GM21576 (cell line): ENCODE results near the gene PPP1R14C.
"Not testable (repeated sequence)": the region's sequence is repeated elsewhere in the genome, so short reads cannot be mapped to it uniquely, and the experiment has no call there.

Experiments used
- ATAC-seq: cut with Tn5 transposase; IDR thresholded peaks from one replicate; pipeline ENCODE4 v1.9.1; 2021; ENCODE audit warnings: mild to moderate bottlenecking, moderate library complexity; ENCODE audit not compliant: unreplicated experiment

PPP1R14C gene

DNA sequence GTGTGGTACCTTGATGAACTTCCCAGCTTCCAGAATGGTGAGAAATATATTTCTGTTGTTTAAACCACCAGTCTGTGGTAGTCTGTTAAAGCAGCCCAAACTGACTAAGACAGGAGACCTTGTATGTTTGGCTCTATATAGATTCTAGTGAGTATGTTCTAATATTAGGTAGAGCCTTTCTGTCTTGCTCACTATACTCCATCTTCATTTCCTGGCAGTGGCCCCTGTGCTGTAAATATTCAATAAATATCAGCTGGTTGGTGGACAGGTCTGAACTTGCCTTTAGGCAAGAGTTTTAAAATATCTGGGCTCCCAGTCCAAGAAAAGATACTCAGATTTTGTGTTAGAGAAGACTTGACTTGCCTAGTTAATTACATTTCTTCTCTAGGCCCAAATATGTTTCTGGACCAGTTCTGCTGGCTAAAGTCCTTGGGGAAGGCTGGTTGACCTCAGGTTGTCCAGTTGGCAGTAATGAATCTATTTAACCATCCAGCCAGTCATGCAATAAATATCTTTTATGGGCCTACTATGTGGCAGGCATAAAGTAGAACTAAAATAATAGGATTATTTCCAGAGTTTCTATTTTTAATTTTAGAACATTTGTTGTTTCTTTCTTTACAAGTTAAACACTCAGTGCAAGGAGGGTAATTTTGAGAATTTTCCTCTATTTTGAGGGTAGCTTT lies 22.3 kb downstream of the PPP1R14C start:
- ATAC-seq = no peak

- ATAC-seq = no peak
Measured at GRCh38 chr6:150167479-150167873, 24.6 kb downstream of the PPP1R14C start.

- ATAC-seq = no peak
Measured at GRCh38 chr6:150169181-150169580, 26.3 kb downstream of the PPP1R14C start.

GRCh38 chr6:150169609-150170008 lies 26.8 kb downstream of the PPP1R14C start:
- ATAC-seq = no peak

DNA sequence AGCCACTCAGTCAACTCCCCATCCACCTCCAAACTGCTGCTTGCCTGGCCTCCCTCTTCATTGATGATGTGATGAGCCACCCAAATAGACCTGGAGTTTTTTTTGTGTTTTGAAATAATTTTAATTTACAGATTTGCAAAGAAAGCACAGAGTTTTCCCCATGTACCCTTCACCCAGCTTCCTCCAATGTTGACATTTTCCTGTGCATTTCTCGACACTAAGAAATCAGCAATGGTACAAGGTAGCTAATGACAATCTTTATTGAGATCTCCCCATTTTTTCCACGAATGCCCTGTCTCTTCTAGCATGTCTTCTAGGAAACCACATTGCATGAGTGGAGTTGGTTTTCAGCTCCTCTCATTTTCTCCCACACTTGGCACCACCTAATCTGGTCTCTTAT lies 30.1 kb downstream of the PPP1R14C start:
- no peak for ATAC-seq

GRCh38 chr6:150175586-150176151 lies 32.8 kb downstream of the PPP1R14C start:
- no peak for ATAC-seq

DNA sequence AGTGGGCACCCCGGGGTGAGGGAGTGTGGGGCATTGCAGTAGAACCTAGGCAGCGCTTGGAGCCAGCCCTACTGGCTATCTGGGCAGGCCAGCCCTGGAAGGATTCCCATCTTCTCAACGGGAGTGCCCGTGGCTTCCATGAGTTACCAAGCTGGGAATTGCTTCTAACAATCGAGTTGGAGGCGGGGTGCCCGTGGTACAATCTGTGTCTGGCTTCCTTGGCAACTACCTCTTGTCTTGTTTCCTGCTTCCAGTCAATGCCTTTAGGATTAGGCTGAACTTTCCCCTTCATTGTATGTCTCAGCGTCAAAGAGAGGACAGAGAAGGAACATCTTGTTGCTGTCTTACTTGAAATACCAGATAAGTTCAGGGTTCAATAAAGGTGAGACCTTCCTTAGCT lies 33.3 kb downstream of the PPP1R14C start:
- no peak for ATAC-seq

- no peak for ATAC-seq
Measured at GRCh38 chr6:150176659-150177058, 33.8 kb downstream of the PPP1R14C start.

DNA sequence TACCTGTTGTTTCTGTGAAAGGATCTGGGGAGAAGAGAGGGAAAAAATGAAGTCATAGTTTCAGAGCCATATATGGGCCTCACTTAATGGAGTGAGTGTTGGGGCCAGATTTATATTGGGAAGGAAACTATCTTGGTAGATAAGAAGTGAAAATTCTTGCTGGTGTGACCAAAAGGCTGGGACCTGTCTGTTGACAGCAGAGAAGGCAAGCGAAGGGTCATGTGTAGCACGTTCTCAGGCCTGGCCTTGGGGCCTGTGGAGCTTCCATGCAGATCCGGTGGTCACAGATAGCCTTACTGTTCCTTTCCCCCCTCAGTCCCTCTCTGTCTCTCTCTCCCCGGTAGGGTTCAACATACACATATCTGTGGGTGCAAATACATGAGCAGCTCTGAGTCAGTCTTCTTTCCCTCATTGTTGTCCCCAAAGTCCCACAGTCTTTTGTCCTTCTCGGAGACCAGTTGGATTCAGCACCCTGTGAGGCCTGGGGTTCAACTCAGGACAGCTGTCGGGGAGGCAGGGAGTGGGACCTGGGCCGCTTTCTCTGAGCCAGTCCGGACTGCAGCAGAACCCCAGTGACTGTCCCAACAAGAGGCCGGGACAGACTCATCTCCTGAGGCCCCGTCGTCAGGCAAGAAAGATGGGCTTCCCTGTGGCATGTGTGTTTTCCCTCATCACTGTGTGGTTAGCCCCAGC lies 34.6 kb downstream of the PPP1R14C start:
- no peak for ATAC-seq

DNA sequence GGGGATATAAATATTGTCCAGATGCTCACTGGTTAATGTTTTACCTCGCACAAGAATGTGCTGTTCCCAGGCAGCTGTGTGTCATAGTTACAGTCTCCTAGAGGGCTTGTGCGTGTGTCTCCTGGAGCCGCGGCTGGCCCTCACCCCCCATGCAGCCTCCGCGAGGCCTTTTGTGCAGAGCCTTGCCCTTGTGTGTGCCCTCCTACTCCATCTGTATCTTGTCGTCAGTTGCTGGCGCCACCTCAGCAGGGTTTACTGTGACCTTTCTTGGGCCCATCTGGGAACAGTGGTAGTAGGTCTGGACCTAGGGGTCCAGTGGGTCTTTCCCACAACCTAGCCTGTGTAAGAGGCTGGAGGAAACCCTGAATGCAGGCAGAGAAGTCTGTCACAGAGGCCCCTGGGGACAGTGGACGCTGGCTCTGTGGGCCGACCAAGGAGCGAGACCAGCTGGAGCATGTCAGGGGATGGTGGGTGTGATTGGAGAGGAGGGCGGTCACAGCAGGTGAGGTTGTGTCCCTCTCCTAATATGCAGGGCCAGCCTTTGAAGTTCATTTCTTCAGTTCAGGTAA lies 35.2 kb downstream of the PPP1R14C start:
- no peak for ATAC-seq

DNA sequence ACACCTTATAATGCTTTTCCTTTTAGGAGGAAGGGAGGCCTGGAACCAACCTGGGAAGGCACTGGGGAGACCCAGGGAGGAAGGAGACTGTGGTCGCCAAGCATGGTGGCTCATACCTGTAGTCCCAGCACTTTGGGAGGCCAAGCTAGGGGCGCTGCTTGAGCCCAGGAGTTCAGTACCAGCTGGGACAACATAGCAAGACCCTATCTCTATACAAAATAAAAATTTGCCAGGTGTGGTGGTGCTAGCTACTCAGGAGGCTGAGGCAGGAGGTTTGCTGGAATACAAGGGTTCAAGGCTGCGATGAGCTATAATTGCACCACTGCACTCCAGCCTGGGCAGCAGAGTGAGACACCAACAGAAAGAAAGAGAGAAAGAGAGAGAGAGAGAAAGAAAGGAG lies 36.2 kb downstream of the PPP1R14C start:
- ATAC-seq = no peak

GRCh38 chr6:150179907-150180424 lies 37.1 kb downstream of the PPP1R14C start:
- not testable (repeated sequence) for ATAC-seq

DNA sequence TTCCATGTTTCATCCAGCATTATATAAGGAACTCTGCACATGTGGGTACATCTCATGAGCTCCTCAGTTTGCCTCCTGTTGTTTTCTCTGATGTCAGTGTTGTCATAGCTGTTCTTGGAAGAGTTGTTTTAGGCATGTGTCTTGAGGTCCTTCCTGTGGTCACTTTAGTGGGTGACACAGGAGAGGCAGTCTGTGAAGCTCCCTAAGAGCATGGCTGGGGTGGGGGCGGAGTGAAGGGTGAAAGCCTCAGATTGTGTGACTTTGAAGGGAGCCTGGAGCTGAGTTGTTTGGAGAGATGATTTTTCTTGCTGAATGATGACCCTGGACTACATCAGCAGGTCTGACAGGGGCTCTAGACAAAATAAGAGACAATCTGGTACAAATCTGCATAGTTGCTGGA lies 37.7 kb downstream of the PPP1R14C start:
- no peak for ATAC-seq

- no peak for ATAC-seq
Measured at GRCh38 chr6:150182460-150183078, 39.7 kb downstream of the PPP1R14C start.

GRCh38 chr6:150183105-150183504 lies 40.3 kb downstream of the PPP1R14C start:
- ATAC-seq = no peak

GRCh38 chr6:150183966-150184365 lies 41.1 kb downstream of the PPP1R14C start:
- ATAC-seq = no peak

DNA sequence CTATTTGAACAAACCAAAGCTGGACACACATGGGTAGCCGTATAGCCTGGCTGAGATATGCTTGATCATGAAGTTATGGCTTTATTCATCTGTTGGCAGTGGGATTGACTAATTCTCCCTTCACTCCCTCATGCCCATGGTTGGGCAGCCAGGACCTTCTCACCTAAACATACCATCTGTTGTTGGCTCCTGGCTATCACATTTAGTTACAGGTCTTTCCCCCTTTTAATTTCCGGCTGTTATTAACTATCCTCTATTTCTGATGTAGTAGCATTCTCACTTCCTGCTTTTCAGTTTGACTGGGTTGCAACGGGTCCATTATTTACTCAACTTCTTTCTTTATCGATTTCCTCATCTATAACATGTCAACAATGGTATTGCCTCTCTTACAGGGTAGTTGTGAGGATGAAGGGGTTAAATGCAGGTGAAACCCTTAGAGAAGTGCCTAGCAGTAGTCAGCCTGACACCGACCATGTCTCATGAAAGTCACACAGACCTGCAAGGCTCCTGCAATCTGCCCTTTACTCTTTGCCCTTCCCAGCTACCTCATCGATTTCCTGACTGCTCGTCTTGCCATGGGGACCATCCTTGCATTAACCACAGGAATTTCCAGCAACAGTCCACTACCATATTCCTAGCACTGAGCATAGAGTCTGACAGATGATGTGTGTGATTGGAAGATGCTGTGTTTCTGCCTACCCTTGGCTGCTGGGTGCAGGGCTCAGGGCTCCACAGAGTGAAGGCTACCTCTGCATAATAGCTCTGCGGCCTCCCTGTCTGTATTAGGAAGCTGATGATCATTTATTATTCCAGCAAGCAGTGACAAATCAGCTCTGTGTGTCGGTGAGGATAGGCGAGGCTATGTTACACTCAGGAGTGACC lies 42.2 kb downstream of the PPP1R14C start:
- no peak for ATAC-seq

DNA sequence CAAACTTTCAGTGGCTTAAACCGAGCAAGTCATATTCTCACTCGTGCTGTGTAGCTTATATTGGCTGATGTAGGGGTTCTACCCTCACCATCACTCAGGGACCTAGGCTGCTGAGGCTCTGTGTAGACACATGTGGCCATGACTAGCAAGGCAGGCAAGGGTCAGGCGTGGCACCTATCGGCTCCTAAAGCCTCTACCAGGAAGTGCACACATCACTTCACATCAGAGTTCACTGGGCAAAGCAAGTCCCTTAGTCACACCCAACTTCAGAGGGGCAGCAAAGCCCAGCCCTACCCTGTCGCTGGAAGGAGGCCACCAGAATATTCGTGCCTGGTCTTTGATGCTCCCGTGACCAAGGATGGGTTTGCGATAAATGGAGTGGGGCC lies 42.9 kb downstream of the PPP1R14C start:
- ATAC-seq = no peak

GRCh38 chr6:150186129-150186898 lies 43.5 kb downstream of the PPP1R14C start:
- no peak for ATAC-seq

- ATAC-seq = not testable (repeated sequence)
Measured at GRCh38 chr6:150187433-150187832, 44.6 kb downstream of the PPP1R14C start.
